KMS-11 (cell line): Measurements from ENCODE around the gene OVAAL.

ENCODE experiments used
- H2AFZ ChIP-seq: fragments of 200-600 bp; sonication (generic); 2 replicates; pipeline ENCODE4 v1.6.1; 2016; ENCODE audit warnings: antibody characterized with exemption, mixed run types, low read depth
- H3K27ac ChIP-seq: fragments of 200-600 bp; sonication (generic); 2 replicates; pipeline ENCODE4 v1.6.1; 2016; ENCODE audit warnings: mild to moderate bottlenecking, mixed run types
- H3K27me3 ChIP-seq: fragments of 200-600 bp; sonication (generic); 2 replicates; pipeline ENCODE4 v1.6.1; 2017; ENCODE audit warnings: mild to moderate bottlenecking, low read depth, mixed run types, moderate library complexity; ENCODE audit not compliant: insufficient read depth
- H3K36me3 ChIP-seq: fragments of 200-600 bp; sonication (generic); 2 replicates; pipeline ENCODE4 v1.6.1; 2017; ENCODE audit warnings: mild to moderate bottlenecking, mixed run types; ENCODE audit not compliant: insufficient read depth
- H3K4me1 ChIP-seq: fragments of 200-600 bp; sonication (generic); 2 replicates; pipeline ENCODE4 v1.6.1; 2016; ENCODE audit warnings: mild to moderate bottlenecking, low read depth, mixed run types; ENCODE audit not compliant: poor library complexity, severe bottlenecking
- H3K4me2 ChIP-seq: fragments of 200-600 bp; sonication (generic); 2 replicates; pipeline ENCODE4 v1.7.0; 2016; ENCODE audit warnings: mild to moderate bottlenecking, mixed run types
- H3K4me3 ChIP-seq: fragments of 200-600 bp; sonication (generic); IDR thresholded peaks from 2 replicates; pipeline ENCODE4 v1.6.1; 2017; ENCODE audit warnings: low read depth, low read length, mixed read lengths; ENCODE audit not compliant: insufficient read depth
- H3K79me2 ChIP-seq: fragments of 200-600 bp; sonication (generic); 2 replicates; pipeline ENCODE4 v1.6.1; 2016; ENCODE audit warnings: low read depth, mixed run types; ENCODE audit not compliant: insufficient read depth
- H3K9ac ChIP-seq: fragments of 200-600 bp; sonication (generic); 2 replicates; pipeline ENCODE4 v1.6.1; 2016; ENCODE audit warnings: mild to moderate bottlenecking, mixed run types
- H4K20me1 ChIP-seq: fragments of 200-600 bp; sonication (generic); 2 replicates; pipeline ENCODE4 v1.6.1; 2016; ENCODE audit warnings: mild to moderate bottlenecking, mixed run types; ENCODE audit not compliant: insufficient read depth
- CTCF ChIP-seq: fragments of 200-600 bp; sonication (generic); conservative IDR thresholded peaks from 2 replicates; pipeline ENCODE4 v1.6.1; 2017; ENCODE audit warnings: low read depth, mild to moderate bottlenecking, antibody characterized with exemption, low read length, moderate library complexity, mixed read lengths

OVAAL gene

GRCh38 chr1:180528868-180529470 lies 29.8 kb upstream of the OVAAL start:
- H3K9ac ChIP-seq: no peak overlapping the region

GRCh38 chr1:180530501-180530900 lies 28.3 kb upstream of the OVAAL start:
- no peaks in the 10 kb centered on the region for H3K36me3 ChIP-seq
- no peak overlapping the region for H3K9ac ChIP-seq
- H3K4me2 ChIP-seq: no peak overlapping the region
- H3K4me1 ChIP-seq: no peaks in the 10 kb centered on the region
- no peak for TF ChIP-seq CTCF
- H3K27ac ChIP-seq: no peak overlapping the region
- H3K4me3 ChIP-seq: no peak overlapping the region
- H3K27me3 ChIP-seq: no peaks in the 10 kb centered on the region
- no peaks in the 10 kb centered on the region for H4K20me1 ChIP-seq
- H2AFZ ChIP-seq: no peak overlapping the region
- H3K79me2 ChIP-seq: no peaks in the 10 kb centered on the region

More at GRCh38 chr1:180528868-180529470, 29.8 kb upstream of the OVAAL start:
- H2AFZ ChIP-seq: no peak overlapping the region
- H3K36me3 ChIP-seq: no peaks in the 10 kb centered on the region
- H3K27me3 ChIP-seq: no peaks in the 10 kb centered on the region
- no peak for TF ChIP-seq CTCF
- H3K79me2 ChIP-seq: no peaks in the 10 kb centered on the region
- no peak overlapping the region for H3K4me2 ChIP-seq
- no peaks in the 10 kb centered on the region for H4K20me1 ChIP-seq
- H3K27ac ChIP-seq: no peak overlapping the region
- H3K4me1 ChIP-seq: no peaks in the 10 kb centered on the region
- no peak overlapping the region for H3K4me3 ChIP-seq

- Histone ChIP-seq H3K4me3 (no peak overlapping the region), H3K4me1 (no peaks in the 10 kb centered on the region), H3K9ac (no peak overlapping the region), H3K79me2 (no peaks in the 10 kb centered on the region), H4K20me1 (no peaks in the 10 kb centered on the region), H2AFZ (no peak overlapping the region), H3K27ac (no peak overlapping the region), H3K27me3 (no peaks in the 10 kb centered on the region), H3K36me3 (no peaks in the 10 kb centered on the region), H3K4me2 (no peak overlapping the region)
- no peak for TF ChIP-seq CTCF
These were observed 25.9 kb upstream of the OVAAL start for GRCh38 chr1:180532854-180533253.

GRCh38 chr1:180533266-180533987 lies 25.3 kb upstream of the OVAAL start:
- Histone ChIP-seq H3K36me3 (no peaks in the 10 kb centered on the region), H3K4me1 (no peaks in the 10 kb centered on the region), H3K4me2 (no peak overlapping the region), H2AFZ (0 out of 2 replicates have a peak overlapping the region, but pooled peaks have one; percentile 3), H4K20me1 (no peaks in the 10 kb centered on the region), H3K27me3 (no peaks in the 10 kb centered on the region), H3K9ac (no peak overlapping the region), H3K79me2 (no peaks in the 10 kb centered on the region), H3K4me3 (no peak overlapping the region), H3K27ac (no peak overlapping the region)
- peak; percentile 87 for TF ChIP-seq CTCF
